Parathyroid adenoma (tissue), 2 donors: ENCODE results near the gene ELF5.

Experiments
- H2AFZ ChIP-seq: fragments of 300-600 bp; sonication (generic); one replicate; pipeline ENCODE4 v1.7.0; 2017; ENCODE audit warnings: antibody characterized with exemption, mild to moderate bottlenecking
- H3K27ac ChIP-seq: fragments of 300-600 bp; sonication (generic); one replicate; pipeline ENCODE4 v1.7.0; 2017
- H3K27me3 ChIP-seq: fragments of 300-600 bp; sonication (generic); one replicate; pipeline ENCODE4 v1.7.0; 2017; ENCODE audit warnings: low read length; ENCODE audit not compliant: control insufficient read depth, insufficient read depth
- H3K36me3 ChIP-seq: fragments of 300-600 bp; sonication (generic); one replicate; pipeline ENCODE4 v1.7.0; 2017; ENCODE audit warnings: low read length; ENCODE audit not compliant: control insufficient read depth, insufficient read depth
- H3K4me1 ChIP-seq: fragments of 300-600 bp; sonication (generic); one replicate; pipeline ENCODE4 v1.7.0; 2017; ENCODE audit warnings: control low read depth
- H3K4me2 ChIP-seq: fragments of 300-600 bp; sonication (generic); one replicate; pipeline ENCODE4 v1.7.0; 2017; ENCODE audit warnings: low read length
- H3K4me3 ChIP-seq: fragments of 300-600 bp; sonication (generic); one replicate; pipeline ENCODE4 v1.7.0; 2017; ENCODE audit warnings: low read depth, low read length
- H3K79me2 ChIP-seq: fragments of 300-600 bp; sonication (generic); one replicate; pipeline ENCODE4 v1.7.0; 2017; ENCODE audit warnings: control low read depth
- H3K9ac ChIP-seq: fragments of 300-600 bp; sonication (generic); one replicate; pipeline ENCODE4 v1.7.0; 2017; ENCODE audit warnings: mild to moderate bottlenecking
- H3K9me3 ChIP-seq: fragments of 300-600 bp; sonication (generic); one replicate; pipeline ENCODE4 v1.7.0; 2017; ENCODE audit warnings: low read length; ENCODE audit not compliant: control insufficient read depth
- TF ChIP-seq, protein P1 (sequence below): fragments of 300-600 bp; sonication (generic); IDR thresholded peaks from one replicate; pipeline ENCODE4 v1.7.0; 2017; ENCODE audit warnings: antibody characterized with exemption, mild to moderate bottlenecking
- donor health status: primary hyperparathyroidism.

The ELF5 gene

DNA sequence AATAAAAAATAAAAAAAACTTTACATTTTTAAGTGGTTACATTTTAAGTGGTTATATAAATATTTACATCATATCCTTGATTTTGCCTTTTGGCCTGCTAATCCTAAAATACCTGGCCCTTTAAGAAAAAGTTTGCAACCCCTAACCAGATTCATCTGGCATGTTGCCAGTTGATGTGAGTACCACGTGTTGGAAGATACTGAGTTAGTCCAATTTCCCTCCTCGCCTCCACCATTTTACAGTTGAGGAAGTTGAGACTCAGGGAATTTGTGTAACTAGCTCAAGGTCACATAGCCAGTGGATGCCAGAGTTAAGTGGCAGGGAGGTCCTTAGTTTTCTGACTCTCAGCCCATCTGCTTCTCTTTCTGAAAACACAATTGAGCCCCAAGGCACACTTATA lies 5.1 kb downstream of the ELF5 start:
- Histone ChIP-seq H3K36me3 (no peaks in the 10 kb centered on the region), H3K27me3 (no peaks in the 10 kb centered on the region), H3K79me2 (no peaks in the 10 kb centered on the region), H3K4me2 (no peak overlapping the region), H2AFZ (no peak overlapping the region), H3K9ac (no peak overlapping the region), H3K9me3 (no peaks in the 10 kb centered on the region), H3K4me1 (no peaks in the 10 kb centered on the region), H3K27ac (no peak overlapping the region), H3K4me3 (no peak overlapping the region)
- TF ChIP-seq, protein P1, sequence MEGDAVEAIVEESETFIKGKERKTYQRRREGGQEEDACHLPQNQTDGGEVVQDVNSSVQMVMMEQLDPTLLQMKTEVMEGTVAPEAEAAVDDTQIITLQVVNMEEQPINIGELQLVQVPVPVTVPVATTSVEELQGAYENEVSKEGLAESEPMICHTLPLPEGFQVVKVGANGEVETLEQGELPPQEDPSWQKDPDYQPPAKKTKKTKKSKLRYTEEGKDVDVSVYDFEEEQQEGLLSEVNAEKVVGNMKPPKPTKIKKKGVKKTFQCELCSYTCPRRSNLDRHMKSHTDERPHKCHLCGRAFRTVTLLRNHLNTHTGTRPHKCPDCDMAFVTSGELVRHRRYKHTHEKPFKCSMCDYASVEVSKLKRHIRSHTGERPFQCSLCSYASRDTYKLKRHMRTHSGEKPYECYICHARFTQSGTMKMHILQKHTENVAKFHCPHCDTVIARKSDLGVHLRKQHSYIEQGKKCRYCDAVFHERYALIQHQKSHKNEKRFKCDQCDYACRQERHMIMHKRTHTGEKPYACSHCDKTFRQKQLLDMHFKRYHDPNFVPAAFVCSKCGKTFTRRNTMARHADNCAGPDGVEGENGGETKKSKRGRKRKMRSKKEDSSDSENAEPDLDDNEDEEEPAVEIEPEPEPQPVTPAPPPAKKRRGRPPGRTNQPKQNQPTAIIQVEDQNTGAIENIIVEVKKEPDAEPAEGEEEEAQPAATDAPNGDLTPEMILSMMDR: no peak

DNA sequence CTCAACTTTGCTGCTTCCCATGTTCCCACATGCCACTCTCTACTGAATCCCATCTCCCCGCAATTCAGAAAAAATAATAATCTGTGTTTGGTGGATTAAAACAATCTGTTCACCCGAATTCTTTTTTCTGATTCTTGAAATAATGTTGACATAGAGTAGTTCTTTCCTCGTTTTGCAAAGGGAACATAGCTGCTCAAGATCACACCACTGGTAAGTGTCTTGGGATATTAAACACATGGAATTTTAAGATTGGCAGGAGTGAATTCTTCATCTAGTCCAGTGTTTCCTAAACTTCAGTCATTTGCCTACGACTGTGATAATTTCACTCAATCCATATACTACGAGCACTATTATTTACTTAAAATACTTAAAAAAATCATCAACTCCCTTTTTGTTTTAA lies 6.0 kb downstream of the ELF5 start:
- no peaks in the 10 kb centered on the region for H3K36me3 ChIP-seq
- no peaks in the 10 kb centered on the region for H3K79me2 ChIP-seq
- TF ChIP-seq, protein P1: no peak
- no peak overlapping the region for H3K4me3 ChIP-seq
- H3K27ac ChIP-seq: no peak overlapping the region
- H3K9me3 ChIP-seq: no peaks in the 10 kb centered on the region
- H3K4me1 ChIP-seq: no peaks in the 10 kb centered on the region
- H3K27me3 ChIP-seq: no peaks in the 10 kb centered on the region
- no peak overlapping the region for H3K4me2 ChIP-seq
- no peak overlapping the region for H2AFZ ChIP-seq
- H3K9ac ChIP-seq: no peak overlapping the region

DNA sequence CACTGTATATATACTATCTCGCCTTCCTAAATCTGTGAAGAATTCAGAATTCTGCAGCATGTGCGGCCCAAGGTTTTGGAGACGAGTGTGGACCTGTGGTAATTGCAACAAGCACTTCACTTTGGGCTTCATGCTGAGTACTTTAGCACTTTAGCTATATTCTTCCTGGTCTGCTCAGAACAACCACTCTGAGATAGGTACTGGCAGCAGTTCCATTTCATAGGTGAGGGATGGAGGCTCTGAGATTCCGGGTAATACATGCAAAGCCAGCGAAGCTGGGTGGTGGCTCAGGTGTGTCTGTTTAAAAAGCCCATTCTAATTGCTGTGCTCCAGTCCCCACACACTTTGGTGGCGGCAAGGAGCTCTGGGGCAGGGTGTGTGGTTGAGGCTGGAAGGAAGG lies 6.4 kb downstream of the ELF5 start:
- TF ChIP-seq, protein P1: no peak
- no peaks in the 10 kb centered on the region for H3K9me3 ChIP-seq
- H3K4me1 ChIP-seq: no peaks in the 10 kb centered on the region
- H3K4me3 ChIP-seq: no peak overlapping the region
- H3K27ac ChIP-seq: no peak overlapping the region
- no peaks in the 10 kb centered on the region for H3K27me3 ChIP-seq
- no peaks in the 10 kb centered on the region for H3K79me2 ChIP-seq
- H3K9ac ChIP-seq: no peak overlapping the region
- no peak overlapping the region for H2AFZ ChIP-seq
- H3K4me2 ChIP-seq: no peak overlapping the region
- no peaks in the 10 kb centered on the region for H3K36me3 ChIP-seq

DNA sequence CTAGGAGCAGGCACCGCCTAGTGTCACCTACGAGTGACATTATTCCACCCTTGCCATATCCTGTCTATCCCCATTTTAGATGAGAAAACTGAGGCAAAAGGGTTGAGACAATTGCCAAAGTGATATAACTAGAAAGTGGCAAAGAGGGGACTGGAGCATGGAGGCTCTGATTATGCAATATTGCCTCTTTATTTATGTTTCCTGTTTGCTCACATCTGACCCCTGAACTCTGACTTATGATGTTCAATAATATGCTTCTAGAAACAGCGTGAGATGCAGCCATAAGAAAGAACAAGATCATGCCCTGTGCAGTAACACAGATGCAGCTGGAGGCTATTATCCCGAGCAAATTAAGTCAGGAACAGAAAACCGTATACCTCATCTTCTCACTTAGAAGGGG lies 7.7 kb downstream of the ELF5 start:
- Histone ChIP-seq H3K9ac (no peak overlapping the region), H3K27me3 (no peaks in the 10 kb centered on the region), H2AFZ (no peak overlapping the region), H3K36me3 (no peaks in the 10 kb centered on the region), H3K27ac (no peak overlapping the region), H3K9me3 (no peaks in the 10 kb centered on the region), H3K4me1 (no peaks in the 10 kb centered on the region), H3K79me2 (no peaks in the 10 kb centered on the region), H3K4me3 (no peak overlapping the region), H3K4me2 (no peak overlapping the region)
- TF ChIP-seq, protein P1: no peak

DNA sequence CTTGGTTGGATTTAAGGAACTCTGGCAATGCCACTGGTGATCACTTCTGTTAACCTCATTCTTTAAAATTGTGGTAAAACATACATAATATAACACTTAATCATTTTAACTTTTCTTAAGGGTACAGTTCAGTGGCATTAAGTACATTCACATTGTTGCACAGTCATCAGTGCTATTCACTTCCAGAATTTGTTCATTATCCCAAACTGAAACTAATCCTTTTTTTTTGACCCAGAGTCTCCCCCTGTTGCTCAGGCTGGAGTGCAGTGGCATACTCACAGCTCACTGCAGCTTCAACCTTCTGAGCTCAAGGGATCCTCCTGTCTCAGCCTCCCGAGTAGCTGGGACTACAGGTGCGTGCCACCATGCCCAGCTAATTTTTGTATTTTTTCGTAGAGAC lies 10.6 kb downstream of the ELF5 start:
- Histone ChIP-seq H3K79me2 (no peaks in the 10 kb centered on the region), H3K36me3 (no peaks in the 10 kb centered on the region), H3K4me1 (no peaks in the 10 kb centered on the region), H3K4me2 (no peak overlapping the region), H3K27ac (no peak overlapping the region), H3K9me3 (no peaks in the 10 kb centered on the region), H3K4me3 (no peak overlapping the region), H3K9ac (no peak overlapping the region), H3K27me3 (no peaks in the 10 kb centered on the region), H2AFZ (no peak overlapping the region)
- TF ChIP-seq, protein P1: no peak
